ENCODE data around the gene SLC35F4.

DNA sequence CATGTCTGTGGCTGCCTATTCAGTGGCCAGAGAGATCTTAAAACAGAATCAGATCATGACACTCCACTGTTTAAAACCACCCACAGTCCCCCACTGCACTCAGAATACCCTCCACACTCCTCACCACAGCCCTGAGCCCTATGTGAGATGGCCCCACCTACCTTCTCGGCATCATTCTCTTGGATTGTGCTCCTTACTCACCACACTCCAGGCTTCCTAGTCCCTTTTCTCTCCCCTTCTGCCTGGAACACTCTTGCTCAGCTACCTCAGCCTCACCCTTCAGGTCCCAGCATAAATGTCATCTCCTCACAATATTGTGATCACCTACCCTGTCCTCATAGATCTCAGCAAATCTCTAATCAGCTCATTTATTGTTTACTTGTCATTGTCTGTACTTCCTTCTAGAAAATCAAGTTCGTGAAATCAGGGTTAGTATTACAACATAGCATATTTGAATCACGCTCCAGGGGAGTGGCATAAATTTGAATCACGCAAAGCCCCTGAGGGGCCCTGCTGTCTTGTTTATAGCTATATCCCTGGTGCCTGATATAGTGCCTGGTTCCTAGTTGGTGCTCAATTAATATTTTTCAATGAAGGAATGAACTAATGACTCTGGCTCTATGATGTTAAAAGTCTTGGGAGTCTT, 42.8 kb downstream of the SLC35F4 start:
- TF ChIP-seq, protein P1, sequence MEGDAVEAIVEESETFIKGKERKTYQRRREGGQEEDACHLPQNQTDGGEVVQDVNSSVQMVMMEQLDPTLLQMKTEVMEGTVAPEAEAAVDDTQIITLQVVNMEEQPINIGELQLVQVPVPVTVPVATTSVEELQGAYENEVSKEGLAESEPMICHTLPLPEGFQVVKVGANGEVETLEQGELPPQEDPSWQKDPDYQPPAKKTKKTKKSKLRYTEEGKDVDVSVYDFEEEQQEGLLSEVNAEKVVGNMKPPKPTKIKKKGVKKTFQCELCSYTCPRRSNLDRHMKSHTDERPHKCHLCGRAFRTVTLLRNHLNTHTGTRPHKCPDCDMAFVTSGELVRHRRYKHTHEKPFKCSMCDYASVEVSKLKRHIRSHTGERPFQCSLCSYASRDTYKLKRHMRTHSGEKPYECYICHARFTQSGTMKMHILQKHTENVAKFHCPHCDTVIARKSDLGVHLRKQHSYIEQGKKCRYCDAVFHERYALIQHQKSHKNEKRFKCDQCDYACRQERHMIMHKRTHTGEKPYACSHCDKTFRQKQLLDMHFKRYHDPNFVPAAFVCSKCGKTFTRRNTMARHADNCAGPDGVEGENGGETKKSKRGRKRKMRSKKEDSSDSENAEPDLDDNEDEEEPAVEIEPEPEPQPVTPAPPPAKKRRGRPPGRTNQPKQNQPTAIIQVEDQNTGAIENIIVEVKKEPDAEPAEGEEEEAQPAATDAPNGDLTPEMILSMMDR (IDR thresholded peaks at IDR 0.05), result no peak
- TF ChIP-seq POLR2A (IDR thresholded peaks at IDR 0.05) (no peak), POLR2AphosphoS5 (IDR thresholded peaks at IDR 0.05) (no peak), EP300 (IDR thresholded peaks at IDR 0.05) (no peak)

Measured in upper lobe of left lung (tissue), 4 donors.